HG03095 (cell line): Measurements from ENCODE around the gene NPY4R.
"Not testable (repeated sequence)": the region's sequence is repeated elsewhere in the genome, so short reads cannot be mapped to it uniquely, and the experiment has no call there.

Source experiments
- ATAC-seq: cut with Tn5 transposase; IDR thresholded peaks from one replicate; pipeline ENCODE4 v1.9.1; 2021; ENCODE audit warnings: moderate library complexity; ENCODE audit not compliant: unreplicated experiment

NPY4R gene

GRCh38 chr10:46457071-46457470 is 8.7 kb downstream of the NPY4R start:
- not testable (repeated sequence) for ATAC-seq

- ATAC-seq = not testable (repeated sequence)
Measured at GRCh38 chr10:46455992-46456391, 9.8 kb downstream of the NPY4R start.

GRCh38 chr10:46451365-46451764 is 14.4 kb downstream of the NPY4R start:
- not testable (repeated sequence) for ATAC-seq

GRCh38 chr10:46450829-46451228 is 14.9 kb downstream of the NPY4R start:
- ATAC-seq = not testable (repeated sequence)

GRCh38 chr10:46447439-46447838 is 18.3 kb downstream of the NPY4R start:
- not testable (repeated sequence) for ATAC-seq

GRCh38 chr10:46445389-46446122 is 20.2 kb downstream of the NPY4R start:
- ATAC-seq = not testable (repeated sequence)

- not testable (repeated sequence) for ATAC-seq
Measured at GRCh38 chr10:46443422-46443821, 22.3 kb downstream of the NPY4R start.

- ATAC-seq = not testable (repeated sequence)
Measured at GRCh38 chr10:46442706-46443275, 23.0 kb downstream of the NPY4R start.

- ATAC-seq = not testable (repeated sequence)
Measured at GRCh38 chr10:46441837-46442278, 23.9 kb downstream of the NPY4R start.

GRCh38 chr10:46440942-46441341 is 24.8 kb downstream of the NPY4R start:
- ATAC-seq = not testable (repeated sequence)

GRCh38 chr10:46423550-46423949 is 42.2 kb downstream of the NPY4R start:
- ATAC-seq = not testable (repeated sequence)

- not testable (repeated sequence) for ATAC-seq
Measured at GRCh38 chr10:46419570-46420379, 46.0 kb downstream of the NPY4R start.

- ATAC-seq = not testable (repeated sequence)
Measured at GRCh38 chr10:46418283-46418682, 47.5 kb downstream of the NPY4R start.

- ATAC-seq = not testable (repeated sequence)
Measured at GRCh38 chr10:46415291-46415690, 50.5 kb downstream of the NPY4R start.

GRCh38 chr10:46412665-46413064 is 53.1 kb downstream of the NPY4R start:
- ATAC-seq = not testable (repeated sequence)

GRCh38 chr10:46411123-46411522 is 54.6 kb downstream of the NPY4R start:
- ATAC-seq = not testable (repeated sequence)
